HG03469 (cell line): ENCODE measurements around the gene ZNF598.
"Not testable (repeated sequence)": the region's sequence is repeated elsewhere in the genome, so short reads cannot be mapped to it uniquely, and the experiment has no call there.

Experiments used
- ATAC-seq: cut with Tn5 transposase; IDR thresholded peaks from one replicate; pipeline ENCODE4 v1.9.1; 2021; ENCODE audit warnings: mild to moderate bottlenecking, moderate library complexity, moderate number of reproducible peaks; ENCODE audit not compliant: unreplicated experiment

ZNF598 gene

DNA sequence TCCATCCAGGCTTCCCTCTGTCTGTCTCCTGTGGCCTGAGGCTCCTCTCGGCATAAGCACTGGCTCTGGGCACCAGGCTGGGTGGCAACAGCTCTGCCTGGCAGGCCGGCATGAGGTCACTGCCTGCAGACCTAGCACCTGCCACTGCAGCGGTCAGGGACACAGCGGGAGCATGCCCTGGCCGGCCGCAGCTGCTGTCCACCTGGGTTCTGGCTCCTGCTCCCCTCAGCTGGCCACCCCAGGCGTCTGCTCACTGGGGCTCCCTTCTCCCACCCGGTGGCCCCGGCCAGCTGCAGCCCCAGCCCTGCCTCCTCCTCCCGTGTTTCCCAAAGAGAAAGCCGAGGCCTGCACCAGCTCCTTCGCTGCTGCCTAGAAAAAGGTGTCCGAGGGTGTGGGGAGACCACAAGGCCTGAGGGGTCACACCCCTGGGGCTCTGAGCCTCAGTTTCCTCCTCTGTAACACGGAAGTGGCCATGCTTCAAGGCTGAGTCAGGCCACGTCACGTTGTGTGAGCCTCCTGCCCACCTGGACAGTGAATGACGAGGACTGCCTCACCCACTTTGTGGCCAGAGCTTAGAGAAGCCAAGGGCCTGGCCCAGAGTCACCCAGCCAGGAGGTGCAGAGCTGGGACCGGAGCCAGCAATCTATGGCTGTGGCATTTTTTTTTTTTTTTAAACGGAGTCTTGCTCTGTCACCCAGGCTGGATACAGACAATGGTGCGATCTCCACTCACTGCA lies 31.3 kb upstream of the ZNF598 start:
- no peak for ATAC-seq

DNA sequence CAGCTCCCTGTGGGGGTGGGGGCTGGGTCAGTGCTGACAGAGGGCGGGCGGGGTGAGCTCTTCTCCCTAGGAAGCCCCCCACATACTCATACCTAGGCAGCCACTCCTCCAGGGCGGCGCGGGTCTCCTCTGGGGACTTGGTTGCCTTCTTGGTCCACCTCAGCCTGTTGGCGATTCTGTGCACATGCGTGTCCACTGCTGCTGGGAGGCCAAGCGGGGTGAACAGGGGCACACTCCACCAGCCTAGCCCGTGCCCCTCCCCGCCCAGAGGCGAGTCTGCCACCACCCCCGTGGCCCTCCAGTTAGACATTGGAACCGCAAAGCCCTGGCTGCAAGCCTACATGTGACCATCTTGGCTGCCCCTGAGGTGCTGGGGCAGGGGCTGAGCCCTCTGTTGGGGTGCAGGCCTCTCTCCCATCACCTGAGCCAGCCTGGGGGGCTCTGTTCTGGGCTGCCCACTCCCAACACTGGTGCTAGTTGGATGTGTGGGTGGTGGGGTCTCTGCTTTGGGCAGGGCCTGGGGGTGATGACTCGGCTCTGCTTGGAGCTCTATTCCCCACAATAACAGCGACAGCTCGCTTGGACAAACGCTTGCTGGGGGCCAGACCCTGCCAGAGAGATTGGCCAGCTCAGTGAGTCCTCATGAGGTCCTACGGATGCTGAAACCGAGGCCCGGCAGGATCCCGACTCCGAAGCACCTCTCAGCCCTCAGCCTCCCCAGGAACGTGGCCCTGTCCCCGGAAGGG lies 30.6 kb upstream of the ZNF598 start:
- no peak for ATAC-seq

DNA sequence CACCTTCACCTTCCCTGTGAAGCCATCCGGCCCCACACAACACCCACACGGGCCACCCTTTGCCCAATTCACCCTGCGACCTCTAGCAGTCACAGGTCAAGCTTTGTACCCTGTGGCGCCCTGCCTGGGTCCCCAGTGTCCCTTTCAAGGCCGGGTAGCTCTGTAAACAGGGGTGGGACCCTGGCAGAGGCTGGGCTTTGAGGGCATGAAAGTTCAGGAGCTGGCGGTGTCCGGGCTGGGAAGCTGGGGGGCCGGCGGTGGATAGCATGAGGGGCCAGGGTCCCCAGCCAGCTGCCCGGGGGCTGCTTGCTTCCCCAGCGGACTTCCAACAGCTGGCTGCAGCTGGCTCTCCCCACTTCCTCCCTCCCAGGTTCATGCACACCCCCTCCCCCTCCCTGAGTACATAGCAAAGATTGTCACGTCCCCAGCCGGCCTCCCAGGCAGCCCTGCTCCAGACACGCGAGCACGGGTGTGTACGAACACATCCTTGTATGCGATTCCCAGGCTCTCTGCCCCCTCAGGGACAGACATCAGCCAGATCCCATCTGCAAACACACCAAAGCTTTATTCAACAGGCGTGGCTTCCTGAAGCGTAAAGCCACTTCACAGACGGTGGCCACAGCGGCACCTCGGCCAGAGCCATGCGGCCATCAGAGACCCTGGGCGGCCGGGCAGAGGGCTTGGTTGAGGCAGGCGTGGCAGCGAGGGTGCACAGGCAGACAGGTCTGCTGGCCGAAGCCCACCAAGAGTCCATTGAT lies 29.8 kb upstream of the ZNF598 start:
- no peak for ATAC-seq

DNA sequence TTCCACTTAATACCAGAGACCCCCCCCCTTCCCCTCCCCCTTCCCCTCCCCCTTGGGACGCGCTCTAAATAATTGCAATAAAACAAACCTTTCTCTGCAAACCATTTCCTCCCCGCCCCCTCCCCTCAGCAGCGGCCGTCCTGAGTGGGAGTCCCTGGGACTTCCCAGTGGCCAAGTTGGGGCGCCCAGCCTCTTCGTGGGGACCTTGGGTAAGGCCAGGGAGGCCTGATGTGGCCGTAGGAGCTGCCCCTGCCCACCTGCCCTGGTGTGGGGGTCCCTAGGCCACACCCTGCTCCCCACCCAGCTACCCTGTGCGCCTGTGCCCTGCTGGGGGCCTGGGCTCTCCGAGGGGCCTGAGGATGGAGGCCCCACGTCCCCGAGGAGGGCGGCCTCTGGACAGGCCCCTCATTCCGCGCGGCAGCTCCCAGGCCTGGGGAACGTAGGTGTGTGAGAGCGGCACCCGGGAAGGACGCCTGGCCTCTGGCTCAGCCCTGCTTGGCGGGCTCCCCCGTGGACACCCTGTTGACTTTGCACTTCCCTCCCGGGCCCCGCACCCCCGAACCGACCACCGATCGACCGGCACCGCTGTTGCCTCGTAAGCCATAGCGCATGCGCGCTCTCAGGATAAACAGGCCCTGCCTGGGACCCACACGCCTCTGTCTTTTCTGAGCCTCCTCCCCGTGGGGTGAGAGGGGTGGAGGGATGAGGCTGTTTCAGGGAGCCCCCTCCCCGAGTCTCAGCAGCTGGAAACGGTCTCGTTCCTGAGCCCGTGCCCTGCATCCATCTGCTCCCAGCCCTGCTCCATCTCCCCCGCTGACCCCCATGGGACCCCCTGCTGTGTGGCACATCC lies 29.0 kb upstream of the ZNF598 start:
- no peak for ATAC-seq

DNA sequence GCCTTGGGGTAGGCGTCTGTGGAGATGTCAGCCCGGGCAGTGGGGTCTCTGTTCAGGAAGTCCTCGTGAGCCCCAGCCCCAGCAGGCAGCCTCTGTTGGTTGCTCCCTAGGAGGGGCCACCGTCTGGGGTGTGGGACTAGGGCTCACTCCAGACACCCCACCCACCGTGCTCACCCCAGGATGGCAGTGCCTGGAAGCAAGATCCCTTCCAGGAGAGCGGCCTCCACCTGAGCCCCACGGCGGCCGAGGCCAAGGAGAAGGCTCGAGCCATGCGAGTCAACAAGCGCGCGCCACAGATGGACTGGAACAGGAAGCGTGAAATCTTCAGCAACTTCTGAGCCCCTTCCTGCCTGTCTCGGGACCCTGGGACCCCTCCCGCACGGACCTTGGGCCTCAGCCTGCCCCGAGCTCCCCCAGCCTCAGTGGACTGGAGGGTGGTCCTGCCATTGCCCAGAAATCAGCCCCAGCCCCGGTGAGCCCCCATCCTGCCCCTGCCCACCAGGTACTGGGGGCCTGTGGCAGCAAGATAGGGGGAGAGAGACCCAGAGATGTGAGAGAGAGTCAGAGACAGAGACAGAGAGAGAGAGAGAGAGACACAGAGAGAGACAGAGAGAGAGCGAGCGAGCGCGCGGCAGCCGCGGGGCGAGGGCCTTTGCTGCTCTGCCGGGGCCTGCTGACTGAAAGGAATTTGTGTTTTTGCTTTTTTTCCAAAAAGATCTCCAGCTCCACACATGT lies 28.2 kb upstream of the ZNF598 start:
- no peak for ATAC-seq

DNA sequence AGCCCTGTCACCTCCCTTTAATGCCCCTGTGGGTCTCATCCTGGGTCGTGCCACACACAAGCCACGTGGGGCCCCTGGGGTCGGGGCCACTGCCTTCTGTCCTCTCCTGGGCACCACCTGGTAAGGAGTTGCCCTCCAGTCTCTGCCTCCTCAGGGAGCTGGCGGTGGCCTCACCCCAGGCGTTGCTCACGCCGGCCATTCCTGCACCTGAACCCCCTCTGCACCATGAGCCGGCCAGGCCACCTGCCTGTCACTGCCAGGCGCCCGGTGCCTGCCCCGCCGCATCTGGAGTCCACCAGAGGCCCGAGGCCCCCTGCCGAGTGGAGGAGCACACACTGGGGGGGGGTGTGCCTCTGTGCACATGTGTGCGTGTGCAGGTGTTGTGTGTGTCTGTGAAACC lies 27.5 kb upstream of the ZNF598 start:
- ATAC-seq = no peak

DNA sequence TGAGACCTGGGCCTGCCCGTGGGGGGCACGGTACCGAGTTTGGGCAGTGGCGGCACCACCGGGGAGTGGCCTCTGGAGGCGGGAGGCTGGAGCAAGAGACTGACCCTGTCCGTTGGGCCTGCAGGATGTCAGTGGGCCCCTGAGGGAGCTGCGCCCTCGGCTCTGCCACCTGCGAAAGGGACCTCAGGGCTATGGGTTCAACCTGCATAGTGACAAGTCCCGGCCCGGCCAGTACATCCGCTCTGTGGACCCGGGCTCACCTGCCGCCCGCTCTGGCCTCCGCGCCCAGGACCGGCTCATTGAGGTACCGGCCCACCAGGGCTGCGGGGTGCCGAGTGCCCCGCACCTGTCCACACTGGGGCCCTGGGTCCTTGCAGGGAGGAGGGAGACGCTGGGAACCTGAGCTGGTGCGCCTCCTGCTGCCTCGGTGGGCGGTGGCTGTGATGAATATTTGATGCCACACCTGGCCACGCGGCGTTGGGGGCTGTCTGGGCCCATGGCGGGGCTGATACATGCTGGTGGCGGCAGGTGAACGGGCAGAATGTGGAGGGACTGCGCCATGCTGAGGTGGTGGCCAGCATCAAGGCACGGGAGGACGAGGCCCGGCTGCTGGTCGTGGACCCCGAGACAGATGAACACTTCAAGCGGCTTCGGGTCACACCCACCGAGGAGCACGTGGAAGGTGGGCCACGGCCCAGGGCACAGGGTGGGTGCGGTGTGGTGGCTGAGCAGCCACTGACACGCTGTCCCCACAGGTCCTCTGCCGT lies 26.8 kb upstream of the ZNF598 start:
- ATAC-seq = no peak

DNA sequence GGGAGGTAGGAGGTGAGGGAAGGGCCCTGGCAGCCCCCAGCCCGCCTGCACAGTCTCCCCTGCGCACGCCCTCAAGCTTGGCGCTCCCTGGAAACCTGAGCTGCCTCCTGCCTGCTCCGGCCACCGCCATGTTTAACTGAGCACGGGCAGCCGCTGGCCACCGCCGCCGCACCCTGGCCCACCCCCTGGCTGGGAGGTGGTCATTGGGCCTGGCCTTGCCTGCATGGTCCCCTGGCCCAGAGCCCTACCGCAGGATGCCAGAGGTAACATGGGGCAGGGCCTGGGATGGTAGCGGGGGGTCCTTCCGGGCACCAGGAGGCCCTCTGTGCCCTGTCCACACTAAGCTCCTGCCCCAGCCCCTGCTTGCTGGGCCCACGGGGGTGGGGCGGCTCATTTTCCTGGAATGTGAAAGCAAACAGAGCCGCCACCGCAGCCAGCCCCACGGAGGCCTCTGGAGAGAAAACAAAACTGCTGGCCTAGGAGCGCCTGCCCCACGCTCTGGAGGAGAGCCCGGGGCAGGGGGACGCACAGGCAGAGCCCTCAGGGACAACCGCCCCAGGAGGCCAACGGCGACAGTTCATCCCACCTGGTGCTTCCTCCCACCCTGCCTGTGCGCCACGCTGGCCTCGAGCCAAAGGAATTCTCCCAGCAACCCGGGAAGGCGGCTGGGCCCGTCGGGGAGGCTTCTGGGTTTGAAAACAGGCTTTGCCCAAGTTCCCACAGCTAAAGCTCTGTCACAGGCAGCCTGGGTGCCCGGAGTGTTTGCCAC lies 26.0 kb upstream of the ZNF598 start:
- ATAC-seq = no peak

DNA sequence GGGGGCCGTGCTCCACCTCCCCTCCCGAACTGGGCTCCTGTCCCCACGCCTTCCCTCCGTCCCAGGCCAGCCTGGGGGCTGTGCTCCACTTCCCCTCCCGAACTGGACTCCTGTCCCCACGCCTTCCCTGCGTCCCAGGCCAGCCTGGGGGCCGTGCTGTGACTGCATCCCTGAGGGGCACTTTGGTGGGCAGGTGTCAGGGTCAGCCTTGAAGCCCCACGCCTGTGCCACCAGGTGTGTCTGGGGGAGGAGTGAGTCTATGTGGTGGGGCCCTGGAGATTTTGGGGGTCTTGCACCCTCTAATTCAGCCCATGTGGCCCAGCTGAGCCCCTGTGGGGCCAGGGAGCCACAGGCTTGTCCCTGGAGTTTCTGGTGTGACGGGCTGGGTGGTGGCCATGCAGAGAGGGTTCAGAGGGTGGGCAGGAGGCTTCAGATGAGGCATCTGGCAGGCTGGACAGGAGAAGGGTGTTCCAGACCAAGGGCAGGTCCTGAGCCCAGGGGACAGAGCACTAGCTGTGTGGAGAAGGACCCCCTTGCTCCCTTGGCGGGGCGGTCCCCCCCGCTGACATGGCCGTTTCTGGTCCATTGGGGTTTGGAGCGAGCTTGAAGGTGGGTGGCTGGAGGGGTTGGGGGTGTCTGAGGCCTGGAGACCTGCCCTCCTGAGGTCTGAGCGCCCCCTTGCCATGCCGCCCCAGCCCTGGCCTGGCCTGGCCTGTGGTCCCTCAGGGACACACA lies 25.2 kb upstream of the ZNF598 start:
- no peak for ATAC-seq

DNA sequence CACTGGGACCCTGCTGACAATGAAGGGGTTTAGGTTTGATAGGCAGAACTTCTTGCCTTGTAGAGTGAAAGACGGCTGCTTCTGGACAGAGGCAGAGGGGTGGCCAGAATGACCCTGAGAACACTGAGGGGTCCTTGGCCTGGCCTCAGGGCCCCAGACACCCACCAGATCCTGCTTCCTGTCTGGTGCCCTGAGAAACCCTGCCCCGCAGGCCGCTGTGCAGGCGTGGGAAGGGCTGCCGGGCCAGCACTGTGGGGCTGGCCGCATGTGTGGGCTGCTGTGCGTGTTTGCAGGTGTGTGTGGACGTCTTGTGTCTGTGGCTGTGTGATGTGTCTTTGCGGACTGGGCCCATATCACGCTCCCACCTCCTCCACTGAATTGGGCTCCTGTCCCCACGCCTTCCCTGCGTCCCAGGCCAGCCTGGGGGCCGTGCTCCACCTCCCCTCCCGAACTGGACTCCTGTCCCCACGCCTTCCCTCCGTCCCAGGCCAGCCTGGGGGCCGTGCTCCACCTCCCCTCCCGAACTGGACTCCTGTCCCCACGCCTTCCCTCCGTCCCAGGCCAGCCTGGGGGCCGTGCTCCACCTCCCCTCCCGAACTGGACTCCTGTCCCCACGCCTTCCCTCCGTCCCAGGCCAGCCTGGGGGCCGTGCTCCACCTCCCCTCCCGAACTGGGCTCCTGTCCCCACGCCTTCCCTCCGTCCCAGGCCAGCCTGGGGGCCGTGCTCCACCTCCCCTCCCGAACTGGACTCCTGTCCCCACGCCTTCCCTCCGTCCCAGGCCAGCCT lies 24.5 kb upstream of the ZNF598 start:
- not testable (repeated sequence) for ATAC-seq

DNA sequence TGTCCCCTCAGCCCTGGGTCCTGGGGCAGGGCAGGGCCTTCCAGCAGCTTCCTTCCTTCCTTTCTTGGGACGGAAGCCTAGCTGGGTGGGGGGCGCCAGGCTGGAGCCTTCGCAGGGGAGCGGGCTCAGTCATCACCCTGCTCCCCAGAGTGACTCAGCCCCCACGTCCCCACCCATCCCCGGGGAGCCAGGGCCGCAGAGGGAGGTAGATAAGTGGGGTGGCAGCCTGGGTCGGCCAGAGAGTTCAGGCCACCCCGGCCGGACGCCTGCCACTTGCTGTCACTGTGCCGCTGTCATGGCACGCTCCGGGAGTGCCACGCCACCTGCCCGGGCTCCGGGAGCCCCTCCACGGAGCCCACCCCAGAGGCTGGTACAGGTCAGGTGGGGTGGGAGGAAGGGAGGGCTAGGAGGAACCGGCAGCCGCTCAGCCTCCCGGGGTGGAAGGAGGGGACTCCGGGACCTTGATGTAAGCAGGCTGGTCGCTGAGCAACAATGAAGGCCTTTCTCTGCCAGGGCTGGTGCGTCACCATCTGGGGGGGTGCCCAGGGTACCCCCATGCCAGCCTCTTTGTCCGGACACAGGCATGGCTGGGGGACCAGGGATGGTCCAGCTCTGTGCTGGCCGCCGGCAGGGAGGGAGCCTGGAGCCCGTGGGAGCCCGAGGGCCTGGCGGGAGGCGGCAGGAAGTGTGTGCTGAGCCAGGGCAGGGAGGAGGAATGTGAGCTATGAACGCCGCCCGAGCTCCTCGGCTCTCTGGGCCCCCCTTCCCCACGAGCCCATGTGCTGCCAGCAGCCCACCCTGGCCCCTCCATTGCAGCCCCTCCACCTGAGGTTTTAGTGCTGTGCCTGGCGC lies 23.7 kb upstream of the ZNF598 start:
- ATAC-seq = no peak

DNA sequence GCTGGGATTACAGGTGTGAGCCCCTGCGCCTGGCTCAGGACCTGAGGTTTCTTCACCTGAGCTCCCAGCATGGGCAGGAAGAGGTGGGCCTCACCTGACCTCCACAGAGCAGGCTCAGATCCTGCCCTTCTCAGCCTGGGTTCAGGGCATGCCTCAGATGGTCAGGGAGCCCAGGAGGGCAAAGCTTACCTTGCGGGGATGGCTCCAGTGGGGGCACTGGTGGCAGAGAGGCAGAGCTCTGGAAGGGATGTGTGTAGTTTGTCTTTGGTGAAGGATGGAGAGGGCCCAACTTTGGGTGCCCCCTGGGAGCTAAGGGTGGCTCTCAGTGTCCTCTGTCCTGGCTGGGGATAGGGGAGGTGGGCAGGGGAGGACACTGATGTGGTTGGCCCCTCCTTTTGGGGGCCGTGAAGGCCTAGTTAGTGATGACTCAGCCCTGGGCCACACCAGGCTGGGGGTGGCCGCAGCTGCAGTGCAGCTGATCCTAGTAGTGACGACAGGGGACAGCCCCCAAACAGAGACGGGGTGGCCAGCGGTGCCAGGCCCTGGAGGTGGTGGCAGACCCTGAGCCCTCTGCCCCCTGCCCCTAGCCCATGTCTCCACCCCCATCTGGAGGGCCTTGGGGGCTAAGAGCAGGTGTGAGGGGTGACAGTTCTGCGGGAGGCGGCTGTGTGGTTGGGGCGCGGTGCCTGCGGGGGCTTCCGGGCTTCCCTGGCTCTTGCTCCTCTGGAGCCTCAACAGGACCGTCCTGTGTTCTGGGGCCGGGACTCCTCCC lies 22.9 kb upstream of the ZNF598 start:
- ATAC-seq = no peak

DNA sequence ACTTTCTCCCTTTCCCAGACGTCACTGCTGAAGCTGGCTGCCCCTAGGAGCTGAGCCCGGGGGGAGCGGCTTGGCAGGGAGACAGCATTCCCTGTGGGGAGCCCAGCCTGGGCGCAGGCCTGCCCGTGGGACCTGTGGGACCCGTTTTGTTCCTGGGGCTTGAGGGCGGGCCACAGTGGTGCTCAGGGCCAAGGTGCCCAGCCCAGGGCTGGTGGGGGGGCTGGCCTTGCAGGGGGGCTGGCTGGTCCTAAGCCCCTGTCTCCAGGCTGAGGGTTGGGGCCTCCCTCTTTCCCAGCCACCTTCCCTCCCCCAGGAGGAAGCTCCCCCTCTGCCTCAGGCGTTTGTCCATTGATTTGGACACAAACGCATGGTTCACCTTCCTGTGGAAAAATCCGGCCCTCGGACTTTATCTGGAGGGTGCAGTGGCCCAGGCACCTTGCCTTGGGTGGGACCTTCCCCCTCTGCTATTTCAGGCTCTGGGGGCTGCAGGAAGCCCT lies 21.5 kb upstream of the ZNF598 start:
- no peak for ATAC-seq

DNA sequence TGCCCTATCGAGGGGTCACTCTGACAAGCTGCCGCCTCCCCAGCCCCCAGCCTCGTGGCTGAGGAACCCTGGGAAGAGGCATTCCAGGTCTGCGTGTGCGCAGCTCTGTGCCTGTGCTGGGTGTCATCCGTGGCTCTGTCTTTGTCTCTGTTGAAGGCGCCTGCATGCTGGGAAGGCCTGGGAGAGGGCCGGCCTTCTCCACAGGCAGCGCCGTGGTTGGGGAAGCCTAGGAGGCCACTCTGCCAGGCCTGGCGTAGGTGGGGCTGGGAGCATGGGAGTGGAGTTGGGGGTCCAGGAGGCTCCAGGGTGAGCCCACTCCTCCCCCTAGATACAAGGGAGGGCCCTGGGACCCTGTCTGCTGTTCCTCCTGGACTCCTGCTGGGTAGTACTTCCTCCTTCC lies 20.4 kb upstream of the ZNF598 start:
- no peak for ATAC-seq

DNA sequence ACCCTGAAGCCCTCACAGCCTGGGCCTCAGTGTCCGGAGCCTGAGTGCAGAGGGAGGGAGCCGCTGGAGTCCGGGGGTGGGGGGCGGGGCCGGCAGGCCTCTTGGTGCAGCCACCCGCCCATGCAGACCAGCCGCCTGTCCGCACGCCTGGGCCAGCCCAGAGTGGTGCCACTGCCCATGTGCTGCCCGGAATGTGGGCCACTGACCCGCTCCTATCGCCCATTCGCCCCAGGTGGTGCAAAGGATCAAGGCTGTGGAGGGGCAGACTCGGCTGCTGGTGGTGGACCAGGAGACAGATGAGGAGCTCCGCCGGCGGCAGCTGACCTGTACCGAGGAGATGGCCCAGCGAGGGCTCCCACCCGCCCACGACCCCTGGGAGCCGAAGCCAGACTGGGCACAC lies 19.7 kb upstream of the ZNF598 start:
- no peak for ATAC-seq
